ENCODE measurements around the gene FAM43B.

Gene FAM43B

DNA sequence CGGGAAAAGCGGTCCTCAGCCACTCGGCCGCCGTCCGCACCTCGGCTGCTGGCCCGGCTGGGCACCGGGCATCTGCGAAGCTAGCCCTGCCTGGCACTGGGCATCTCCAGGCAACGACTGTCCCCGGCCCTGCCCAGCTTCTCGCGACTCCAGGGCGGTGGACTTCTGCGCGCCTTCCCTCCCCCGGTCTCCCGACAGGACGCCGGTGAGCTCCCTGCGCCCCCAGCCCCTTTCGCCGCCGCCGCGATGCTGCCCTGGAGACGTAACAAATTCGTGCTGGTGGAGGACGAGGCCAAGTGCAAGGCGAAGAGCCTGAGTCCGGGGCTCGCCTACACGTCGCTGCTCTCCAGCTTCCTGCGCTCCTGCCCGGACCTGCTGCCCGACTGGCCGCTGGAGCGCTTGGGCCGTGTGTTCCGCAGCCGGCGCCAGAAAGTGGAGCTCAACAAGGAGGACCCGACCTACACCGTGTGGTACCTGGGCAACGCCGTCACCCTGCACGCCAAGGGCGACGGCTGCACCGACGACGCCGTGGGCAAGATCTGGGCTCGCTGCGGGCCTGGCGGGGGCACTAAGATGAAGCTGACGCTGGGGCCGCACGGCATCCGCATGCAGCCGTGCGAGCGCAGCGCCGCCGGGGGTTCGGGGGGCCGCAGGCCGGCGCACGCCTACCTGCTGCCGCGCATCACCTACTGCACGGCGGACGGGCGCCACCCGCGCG lies 514 bp downstream of the FAM43B start:
- no peak for DNase-seq

DNA sequence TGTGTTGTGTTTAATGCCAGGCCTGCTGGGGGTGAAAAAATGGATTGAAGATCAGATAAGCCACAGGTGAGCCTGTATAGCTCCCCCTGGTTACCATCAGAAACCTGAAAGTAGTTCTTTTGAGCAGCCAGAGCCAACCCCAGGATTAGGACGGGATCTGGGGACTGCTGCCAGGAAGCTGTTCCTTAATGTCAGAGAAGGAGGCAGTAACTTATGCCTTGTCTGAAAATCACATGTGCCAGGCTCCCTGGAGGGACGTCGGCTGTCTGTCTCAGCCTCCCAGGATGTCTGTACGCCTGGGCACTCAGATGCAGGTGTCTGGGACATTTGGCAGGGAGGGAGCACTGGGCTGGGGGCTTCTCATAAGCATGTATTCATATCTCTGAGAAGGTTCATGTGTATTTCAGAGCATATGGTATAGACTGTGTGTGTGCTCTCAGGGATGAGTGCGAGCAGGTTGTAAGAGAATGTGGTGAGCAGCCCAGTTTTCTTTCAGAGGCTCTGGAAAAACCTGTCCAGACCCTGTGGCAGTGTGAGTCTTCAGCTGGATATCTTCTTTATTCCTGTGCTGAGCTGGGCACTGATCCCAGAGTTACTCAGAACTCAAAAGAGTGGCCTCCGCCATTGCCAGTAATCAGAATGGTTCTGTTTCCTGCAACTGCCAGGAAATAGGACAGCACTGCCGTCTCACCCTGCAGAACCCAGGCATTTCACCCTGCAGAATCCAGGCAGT lies 2.8 kb downstream of the FAM43B start:
- no peak for DNase-seq

DNA sequence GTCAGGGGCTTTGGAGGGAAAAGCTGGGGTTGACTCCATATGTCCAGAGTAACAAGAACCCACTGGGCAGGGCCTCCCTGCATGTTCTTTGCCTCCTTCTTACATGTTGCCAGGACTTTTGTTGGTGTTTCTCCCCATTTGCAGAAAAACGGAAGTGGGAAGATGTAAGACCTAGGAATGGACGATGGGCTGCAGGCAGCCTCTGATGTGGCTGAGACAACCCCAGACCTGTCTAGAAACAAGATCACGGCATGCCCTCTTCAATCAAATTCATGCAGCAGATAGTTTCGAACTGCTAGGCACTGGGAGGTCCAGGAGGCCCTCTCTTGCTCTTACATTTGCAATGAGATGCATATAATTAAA lies 3.4 kb downstream of the FAM43B start:
- no peak for DNase-seq

DNA sequence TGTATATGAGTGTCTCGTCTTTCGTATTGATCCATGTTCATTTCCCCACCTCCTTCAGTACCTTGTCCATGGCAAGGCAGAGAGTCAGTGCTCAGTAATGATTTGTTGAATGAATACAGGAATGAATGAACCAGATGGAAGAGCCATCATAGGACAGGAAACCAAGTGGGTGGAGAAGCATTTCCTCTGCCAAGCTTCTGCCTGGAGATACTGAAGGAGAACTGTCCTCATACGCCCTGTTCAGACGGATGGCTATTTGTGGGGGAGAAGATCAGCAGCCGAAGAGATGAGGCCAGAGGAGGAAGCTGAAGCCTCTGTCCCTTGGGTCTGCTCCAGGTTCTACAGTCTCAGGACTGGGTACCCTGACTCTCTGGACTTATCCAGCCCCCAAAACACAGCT lies 5.8 kb downstream of the FAM43B start:
- no peak for DNase-seq

DNA sequence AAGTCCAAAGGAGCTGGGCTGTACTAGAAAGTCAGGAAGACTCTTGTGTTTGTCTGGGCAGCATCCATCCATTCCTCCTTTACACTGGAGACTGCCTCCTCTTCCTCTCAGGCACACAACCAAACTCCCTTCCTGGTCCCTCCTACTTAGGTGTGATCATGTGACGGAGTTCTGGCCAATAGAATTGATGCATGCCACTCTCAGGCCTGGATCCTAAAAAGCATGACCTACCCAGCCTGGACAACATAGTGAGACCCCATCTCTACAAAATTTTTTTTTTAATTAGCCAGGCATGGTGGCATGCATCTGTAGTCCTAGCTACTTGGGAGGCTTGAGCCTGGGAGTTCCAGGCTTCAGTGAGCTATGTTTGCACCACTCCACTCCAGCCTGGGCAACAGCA lies 8.6 kb downstream of the FAM43B start:
- DNase-seq, result no peak

DNA sequence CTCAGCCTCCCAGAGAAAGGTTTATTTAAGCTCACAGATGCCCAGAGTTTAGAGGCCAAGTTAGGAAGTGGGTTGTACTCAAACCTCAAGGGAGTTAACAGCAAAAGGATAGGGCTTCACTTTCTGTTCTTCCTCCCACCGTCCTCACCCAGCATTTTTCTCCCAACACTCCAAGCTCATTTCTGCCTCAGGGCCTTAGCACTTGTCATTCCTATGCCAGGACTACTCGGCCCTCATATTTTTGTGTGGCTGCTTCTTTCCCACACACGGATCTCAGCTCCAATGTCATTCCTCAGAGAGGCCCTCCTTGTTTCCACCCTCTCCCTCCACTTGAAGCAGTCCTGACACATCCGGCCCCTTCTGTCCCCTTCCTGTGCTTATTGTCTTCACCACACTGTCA lies 12.9 kb downstream of the FAM43B start:
- no peak for DNase-seq

DNA sequence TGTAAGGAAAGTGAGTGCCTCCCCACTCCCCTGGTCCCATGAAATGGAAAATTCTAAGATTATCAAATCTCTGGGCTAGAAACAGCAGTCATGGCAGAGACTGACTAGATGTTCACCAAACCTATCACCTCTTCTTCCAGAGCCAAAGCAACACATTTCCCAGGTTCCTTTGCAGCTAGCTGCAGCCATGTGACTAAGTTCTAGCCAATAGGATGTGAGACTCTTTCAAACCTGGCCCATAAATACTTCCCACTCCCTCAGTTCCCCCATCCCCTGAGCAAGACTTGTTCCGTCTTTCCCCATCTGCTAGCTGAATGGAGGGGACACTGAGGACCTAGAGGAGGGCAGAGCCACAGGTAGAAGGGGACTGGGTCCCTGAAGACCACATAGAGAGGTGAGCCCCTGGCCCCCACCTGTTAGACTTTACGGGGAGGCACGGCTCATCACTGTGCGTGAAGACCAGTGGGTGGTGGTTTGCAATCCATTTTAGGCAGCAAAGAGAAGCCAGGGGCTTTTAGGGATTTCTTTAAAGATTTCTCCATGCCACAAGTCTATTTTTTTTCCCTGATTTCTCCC lies 17.2 kb downstream of the FAM43B start:
- DNase-seq, result no peak

DNA sequence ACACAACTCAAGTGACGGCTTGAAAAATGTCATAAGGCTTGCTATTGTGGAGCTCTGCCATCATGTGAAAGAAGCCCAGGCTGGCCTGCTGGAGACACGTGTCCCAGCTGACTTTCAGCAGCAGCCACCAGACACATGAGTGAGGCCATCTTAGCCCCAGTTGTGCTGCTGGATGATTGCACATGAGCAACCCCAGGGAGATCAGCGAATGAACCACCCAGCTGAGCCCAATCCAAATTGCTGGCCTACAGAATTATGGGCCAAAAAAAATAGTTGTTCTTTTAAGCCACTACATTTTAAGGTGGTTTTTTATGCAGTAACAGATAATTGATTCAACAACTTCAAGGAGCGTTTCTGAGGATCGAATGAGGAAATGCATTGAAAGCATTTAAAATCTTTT lies 19.1 kb downstream of the FAM43B start:
- DNase-seq, result no peak

DNA sequence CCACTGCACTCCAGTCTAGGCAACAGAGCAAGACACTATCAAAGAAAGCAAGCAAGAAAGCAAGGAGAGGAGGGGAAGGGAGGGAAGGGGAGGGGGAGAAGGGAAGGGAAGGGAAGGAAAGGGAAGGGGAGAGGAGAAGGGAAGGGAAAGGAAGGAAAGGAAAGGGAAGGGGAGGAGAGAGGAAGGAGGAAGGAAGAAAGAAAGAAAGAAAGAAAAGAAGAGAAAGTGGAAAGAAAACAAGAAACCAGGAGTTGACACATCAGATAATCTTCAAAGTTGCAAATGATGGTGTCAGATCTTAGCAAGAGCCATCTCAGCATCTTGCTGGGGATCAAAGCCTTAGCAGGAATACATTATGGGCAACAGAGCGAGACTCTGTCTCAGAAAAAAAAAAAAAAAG lies 21.6 kb downstream of the FAM43B start:
- DNase-seq, result no peak

DNA sequence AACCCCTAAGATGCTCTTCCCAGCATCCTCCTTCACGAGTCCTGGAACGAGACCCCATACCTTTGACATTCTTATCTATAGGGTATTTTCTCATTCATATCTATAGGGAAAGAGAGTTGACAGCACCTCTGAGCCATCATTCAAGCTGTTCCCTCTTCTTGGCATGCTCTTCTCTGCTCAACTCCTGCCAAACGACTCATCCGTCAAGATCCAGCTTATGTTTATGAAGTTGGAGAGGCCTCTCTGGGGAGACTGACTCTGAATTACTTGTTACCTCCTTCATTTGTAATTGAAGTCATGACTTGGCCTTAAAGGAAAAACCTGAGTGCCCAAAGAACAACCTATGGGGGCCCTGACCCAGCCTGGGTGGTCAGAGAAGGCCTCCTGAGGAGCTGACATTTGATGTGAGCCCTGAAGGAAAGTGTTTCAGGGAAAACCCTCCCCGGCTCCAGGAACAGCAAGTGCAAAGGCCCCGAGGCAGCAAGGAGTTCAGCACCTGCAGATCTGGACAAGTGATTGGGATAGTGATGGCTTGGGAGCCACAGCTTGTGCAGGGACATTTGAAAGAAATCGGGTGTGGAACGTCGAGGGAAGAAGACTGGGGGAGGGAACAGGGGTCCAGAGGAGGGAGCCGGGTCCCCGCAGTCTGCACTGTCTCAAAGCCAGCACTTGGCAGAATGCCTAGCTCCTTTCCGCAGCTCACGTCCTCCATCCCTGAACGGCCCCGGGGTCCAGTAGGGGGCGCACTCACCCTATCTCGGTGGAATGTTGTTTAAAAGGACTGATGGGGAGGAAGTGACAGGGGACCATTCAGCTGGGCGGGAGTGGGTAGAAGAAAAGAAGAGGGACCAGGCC lies 22.5 kb downstream of the FAM43B start:
- DNase-seq, result peak; percentile 48

DNA sequence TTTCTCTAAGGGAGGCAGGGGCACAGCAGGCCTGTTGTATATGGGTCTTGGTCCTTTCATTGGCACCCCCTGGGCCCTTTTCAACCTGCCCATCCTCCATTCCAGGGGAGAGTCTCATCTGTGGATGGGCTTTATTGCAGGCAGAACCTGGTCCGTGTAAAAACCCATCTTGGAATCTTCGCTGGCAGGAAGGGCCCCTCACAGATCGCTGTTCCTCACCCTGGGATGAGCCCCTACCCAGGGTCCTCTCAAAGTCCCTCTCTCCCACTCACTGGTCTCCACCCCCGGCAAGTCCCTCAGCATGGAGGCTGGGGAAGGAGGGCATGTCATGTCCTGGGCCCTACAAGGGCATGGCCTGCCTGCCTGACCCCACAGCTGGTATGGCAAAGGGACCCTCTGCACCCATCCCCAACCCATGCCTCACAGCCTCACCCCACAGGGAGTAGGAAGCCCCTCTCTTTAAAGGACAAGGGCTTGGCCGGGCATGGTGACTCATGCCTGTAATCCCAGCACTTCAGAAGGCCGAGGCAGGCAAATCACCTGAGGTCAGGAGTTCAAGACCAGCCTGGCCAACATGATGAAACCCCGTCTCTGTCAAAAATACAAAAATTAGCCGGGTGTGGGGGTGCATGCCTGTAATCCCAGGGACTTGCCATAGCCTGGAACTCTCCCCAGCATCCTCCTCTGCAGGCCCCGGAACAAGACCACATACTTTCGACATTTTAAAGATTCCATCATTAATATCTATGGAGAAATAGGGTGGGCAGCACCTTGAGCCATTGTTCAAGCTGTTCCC lies 23.4 kb downstream of the FAM43B start:
- DNase-seq, result no peak

DNA sequence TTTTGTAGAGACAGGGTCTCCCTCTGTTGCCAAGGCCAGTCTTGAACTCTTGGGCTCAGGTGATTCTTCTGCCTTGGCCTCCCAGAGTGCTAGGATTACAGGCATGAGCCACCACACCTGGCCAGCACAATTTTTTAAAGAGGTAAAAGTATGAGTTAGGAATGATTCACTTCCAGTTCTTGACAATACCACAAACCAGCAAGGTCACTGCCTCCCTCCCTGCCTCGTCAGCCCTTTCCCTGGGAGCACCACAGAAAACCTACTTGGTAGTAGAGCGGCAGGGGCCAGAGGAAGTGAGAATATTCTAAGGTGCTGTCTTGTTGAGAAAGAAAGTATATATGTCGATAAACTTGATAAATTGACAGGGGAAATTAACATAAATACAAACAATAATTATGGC lies 25.7 kb downstream of the FAM43B start:
- DNase-seq, result no peak

DNA sequence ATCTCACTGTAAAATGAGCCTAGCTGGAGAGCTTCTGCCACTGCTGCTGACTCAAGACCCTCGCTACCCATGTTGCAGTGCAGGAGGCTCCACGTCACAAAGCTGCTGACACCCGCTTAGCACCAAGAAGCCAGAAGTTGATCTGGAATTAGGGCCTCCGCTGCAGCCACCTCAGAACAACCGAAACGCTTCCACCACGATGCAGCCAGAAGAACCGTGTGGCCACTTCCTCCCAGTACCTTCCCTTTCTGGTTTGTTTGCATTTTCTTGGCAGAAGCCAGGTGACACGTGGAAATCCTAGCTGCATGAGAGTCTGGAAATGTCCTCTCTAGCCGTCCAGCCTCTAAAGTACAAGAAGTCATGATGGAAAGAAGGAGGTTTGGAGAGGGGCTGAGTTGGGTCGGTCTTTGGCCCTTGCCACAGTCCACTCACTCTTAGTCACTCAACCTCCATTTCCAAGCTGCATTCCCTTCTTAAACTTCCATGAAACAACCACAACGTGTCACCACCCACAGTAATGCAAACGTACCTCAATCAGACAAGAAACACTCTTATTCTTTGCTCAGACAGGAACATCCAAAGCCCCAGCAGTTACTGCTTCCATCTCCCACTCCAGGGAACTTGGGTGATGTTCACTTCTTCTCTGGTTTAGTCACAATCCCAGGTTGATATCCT lies 26.5 kb downstream of the FAM43B start:
- no peak for DNase-seq

DNA sequence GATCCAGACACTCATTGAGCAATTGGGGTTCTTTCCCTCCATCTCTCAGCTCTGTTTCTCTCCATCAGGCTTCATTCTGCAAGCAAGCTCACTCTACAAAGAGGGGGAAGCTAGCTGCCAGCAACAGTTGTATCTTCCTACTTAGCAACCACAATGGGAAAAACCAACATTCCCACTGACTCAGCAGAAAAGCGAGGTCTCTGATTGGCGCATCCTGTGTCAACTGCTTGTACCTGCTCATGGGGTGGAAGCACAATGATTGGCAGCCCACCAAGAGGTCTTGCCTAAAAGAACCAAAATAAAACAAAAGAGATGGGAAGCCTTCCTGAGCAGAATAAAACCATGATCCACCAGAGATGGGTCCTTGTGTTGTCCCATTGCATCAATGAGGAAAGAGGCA lies 32.5 kb downstream of the FAM43B start:
- no peak for DNase-seq

DNA sequence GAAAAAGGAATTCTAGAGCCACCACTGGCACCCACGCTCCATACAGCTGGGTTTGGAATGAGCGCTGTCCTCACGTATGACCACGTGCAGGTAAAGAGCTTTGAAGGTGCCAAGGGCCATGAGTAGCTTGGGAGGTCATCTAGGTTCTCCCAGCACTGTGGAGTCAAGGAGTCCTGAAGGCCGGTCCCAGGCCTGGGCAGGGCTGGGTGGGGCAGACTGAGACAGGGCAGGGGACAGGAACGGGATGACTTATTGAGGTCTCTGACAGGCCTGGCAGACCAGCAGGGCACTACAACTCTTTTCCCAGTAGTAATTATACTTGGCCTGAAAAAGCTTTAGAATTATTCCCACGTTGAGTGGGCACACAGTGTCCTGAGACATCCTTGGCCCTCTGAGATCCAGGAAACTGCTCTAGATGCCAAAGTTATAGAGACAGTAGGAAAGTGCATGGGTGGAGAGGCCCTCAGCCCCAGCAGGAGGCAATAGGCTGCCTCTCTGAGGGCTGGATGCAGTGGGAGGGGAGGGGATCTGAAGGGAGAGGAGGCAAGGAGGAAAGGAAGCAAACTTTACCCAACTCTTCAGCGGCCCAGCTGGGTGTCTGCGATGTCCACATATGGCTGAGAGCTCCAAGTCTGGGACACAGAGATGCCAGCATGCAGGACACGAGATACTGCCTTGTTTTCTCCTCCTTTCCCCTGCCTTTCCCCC lies 34.7 kb downstream of the FAM43B start:
- DNase-seq, result no peak

DNA sequence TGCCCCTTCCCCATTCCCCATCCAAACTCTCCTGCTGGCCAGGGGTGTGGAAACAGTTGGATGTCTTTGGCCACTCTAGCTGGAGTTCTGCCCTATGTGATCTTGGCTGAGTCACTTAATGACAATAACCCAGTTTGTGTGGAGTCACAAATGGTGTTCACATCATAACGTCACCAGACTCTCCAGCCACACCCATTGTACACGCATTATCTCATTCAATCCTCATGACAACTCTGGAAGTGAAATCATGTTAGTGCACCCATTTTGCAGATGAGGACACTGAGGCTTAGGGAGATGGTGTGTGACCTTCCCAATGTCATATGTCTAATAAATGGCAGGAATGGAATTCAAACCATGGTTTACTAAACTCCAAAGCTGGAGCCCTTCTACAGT lies 35.3 kb downstream of the FAM43B start:
- DNase-seq, result no peak

DNA sequence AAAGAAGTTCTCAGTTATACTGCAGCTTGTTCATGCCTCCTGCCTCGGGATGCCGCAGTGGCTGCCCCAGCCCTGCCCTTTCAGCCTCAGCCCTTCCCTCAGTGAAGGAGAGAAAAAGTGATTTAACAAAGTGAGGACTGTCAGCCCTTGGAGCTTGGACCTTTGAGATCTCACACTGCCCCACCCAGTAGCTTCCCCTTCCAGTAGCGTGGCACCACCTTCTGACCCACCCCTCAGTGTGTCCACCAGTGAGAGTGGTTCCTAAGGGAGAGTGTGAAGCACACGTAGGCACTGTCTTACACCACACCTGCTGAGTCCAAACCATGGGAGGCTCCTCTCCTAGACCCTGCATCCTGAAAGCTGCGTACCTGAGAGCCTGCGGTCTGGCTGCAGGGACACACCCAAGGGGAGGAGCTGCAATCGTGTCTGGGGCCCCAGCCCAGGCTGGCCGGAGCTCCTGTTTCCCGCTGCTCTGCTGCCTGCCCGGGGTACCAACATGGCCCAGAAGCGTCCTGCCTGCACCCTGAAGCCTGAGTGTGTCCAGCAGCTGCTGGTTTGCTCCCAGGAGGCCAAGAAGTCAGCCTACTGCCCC lies 36.4 kb downstream of the FAM43B start, which contains the start of gene CDA:
Gene CDA (plus strand): TSS at position 464 of the 592 bp plus-strand sequence. CDS start 33 bp downstream, at position 497.
- DNase-seq, result no peak

DNA sequence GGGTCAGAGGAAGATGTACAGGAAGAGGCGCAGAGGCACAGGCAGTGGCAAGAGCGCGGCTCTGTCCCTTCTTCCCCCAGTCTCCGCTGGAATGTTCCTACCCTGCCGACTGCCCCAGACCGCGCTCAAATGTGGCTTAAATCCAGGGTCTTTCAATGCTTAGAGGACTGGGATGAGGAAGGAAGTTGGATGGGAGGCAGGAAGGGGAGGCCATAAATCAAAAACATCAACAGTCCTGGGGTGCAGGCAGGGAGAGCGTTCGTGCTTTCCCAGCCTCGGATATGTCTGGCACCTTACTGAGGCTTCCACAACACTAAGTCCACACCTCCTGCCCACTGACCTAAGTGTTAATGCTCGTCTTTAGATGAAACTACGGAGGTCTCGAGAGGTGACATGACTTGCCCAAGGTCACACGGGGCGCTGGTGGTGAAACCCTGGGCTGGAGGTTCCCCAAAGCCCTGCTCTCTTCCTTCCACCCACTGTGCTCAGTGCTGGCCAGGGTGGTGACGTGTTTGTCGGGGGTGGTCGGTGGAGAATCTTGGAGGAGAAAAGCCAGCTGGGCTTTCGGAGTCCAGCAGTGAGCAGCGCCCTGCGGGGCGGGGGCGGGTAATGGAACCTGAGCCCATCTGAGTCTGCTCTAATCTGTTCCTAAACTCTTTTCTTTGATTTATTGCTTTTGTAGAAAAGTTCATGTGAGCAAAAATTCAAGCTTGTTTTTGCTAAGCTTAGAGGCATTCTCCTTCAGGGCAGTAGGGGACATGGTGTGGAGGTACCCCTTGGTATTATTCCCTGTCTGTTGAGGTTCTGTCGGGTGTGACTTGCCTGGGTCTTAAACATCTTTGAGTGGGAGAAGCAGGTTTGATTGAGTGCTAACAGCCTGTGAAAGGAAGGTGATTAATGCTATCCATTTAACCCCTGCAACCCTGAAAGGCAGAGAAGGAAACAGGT lies 37.2 kb downstream of the FAM43B start:
- no peak for DNase-seq

DNA sequence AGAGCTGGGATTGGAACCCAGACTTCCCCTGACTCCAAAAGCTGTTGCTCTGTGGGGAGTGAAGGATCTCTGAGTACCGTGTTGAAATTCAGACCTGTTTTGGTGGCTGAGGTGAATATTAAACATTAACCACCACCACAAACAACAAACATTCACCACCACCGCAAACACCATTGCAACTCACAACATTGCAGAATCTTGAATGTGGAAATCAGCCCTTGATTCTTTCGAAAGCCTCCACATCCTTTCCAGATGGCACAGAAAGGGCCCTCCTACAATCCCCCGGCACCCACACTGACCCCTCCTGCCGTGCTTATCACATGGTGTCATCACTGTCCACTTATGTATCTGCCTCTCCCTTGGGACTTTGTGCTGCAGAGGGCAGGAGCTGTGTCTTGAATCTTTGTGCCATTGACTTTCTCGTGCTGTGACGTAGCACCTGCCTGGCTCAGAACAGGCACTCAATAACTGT lies 38.0 kb downstream of the FAM43B start:
- no peak for DNase-seq

DNA sequence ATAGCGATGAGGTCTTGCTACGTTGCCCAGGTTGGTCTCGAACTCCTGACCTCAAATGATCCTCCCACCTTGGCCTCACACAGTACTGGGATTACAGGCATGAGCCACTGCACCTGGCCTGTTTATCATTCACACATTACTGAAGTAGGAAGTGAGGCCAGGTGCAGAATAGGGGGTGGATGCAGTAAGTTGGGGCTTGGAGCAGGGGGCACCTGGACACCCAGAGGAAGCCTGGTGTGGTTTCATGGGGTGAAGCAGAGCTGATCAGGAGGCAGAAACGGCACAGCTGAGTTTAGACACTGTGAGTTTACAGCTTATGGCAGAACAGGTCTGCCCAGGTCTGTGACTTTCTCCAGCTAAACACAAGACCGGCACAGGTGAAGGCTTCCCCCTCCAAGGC lies 41.4 kb downstream of the FAM43B start:
- DNase-seq, result no peak
